K562 (cell line): Measurements from ENCODE around the gene DCN. TPM values are rescaled to one million over a fixed set of nuclear protein-coding genes. Genes with fewer than 3 reads are reported as not detected.

Experiments
- ATAC-seq: fragments of 200-7000 bp; cut with Tn5 transposase; 3 replicates; pipeline ENCODE4 v1.9.1; 2020; ENCODE audit warnings: moderate library complexity
- BruUV-seq: library from RNA; stranded (reverse); fragments of 400-500 nt; replicated peaks from 2 replicates; lab custom pipeline; 2021; lab: Mats Ljungman, UMichigan
- CTCF ChIA-PET: fragments of 300-600 bp; formaldehyde crosslinking; extraction: SDS; loops from one replicate; lab custom pipeline; 2021; ENCODE audit warnings: low intra/inter-chr PET ratio; lab: Yijun Ruan, JAX
- POLR2A ChIA-PET: fragments of 300-600, 350-650 bp; sonication (Branson Sonifier 250); formaldehyde crosslinking; extraction: SDS; loops from one replicate; lab custom pipeline; 2021; ENCODE audit warnings: antibody characterized with exemption, inconsistent platforms; lab: Yijun Ruan, JAX
- DNase-seq, 4 experiments: peaks; one replicate each; pipeline versions ENCODE4 v3.0.0 to v3.0.0-alpha.2; 2011 to 2018; ENCODE audit warnings: low spot score in 3 of 4, mixed read lengths in 3 of 4; ENCODE audit errors: extremely low read depth in 1 of 4
- FAIRE-seq: peaks from 2 replicates; lab custom pipeline; 2011; peaks lifted over from hg19 to GRCh38; lab: Jason Lieb, UNC
- H2AFZ ChIP-seq: 2 replicates; pipeline ENCODE4 v1.6.0; 2011; ENCODE audit warnings: low read depth, low read length, control low read depth, inconsistent platforms
- H3K27ac ChIP-seq: fragments of 200-600 bp; 3 replicates; pipeline ENCODE4 v1.8.0; 2011; ENCODE audit warnings: low read depth, mild to moderate bottlenecking, control low read depth, inconsistent platforms, low read length, moderate library complexity, mixed read lengths; ENCODE audit errors: extremely low read depth
- H3K27me3 ChIP-seq, 2 experiments: fragments of 300-600 bp in 1 of 2; 2 replicates in 1 of 2; 3 replicates in 1 of 2; pipeline versions ENCODE4 v1.6.0 to v1.8.0; 2011; ENCODE audit warnings: inconsistent platforms in 2 of 2, low read length in 2 of 2, mild to moderate bottlenecking in 1 of 2, mixed read lengths in 1 of 2, moderate library complexity in 1 of 2; ENCODE audit not compliant: control insufficient read depth in 2 of 2, insufficient read depth in 2 of 2
- H3K36me3 ChIP-seq: fragments of 300-600 bp; 3 replicates; pipeline ENCODE4 v1.8.0; 2011; ENCODE audit warnings: mild to moderate bottlenecking, low read length, inconsistent platforms; ENCODE audit not compliant: control insufficient read depth, insufficient read depth
- H3K4me1 ChIP-seq, 2 experiments: fragments of 200-600 bp in 1 of 2; replicated peaks in 1 of 2; 2 replicates in 1 of 2; 3 replicates in 1 of 2; pipeline versions ENCODE4 v1.5.1 to v1.8.0; 2011; ENCODE audit warnings: inconsistent platforms in 2 of 2, low read length in 2 of 2, mild to moderate bottlenecking in 1 of 2, mixed read lengths in 1 of 2, moderate library complexity in 1 of 2; ENCODE audit not compliant: control insufficient read depth in 2 of 2, insufficient read depth in 2 of 2
- H3K4me2 ChIP-seq: 2 replicates; pipeline ENCODE4 v1.6.1; 2011; ENCODE audit warnings: low read length, control low read depth, inconsistent platforms, mixed read lengths; ENCODE audit not compliant: insufficient read depth
- H3K4me3 ChIP-seq: fragments of 200-600 bp; sonication (generic), shearing (Covaris generic); 2 replicates; pipeline ENCODE4 v1.5.1; 2016; ENCODE audit warnings: control low read depth, inconsistent platforms
- H3K79me2 ChIP-seq: fragments of 200-600 bp; 3 replicates; pipeline ENCODE4 v1.8.0; 2011; ENCODE audit warnings: low read length, inconsistent platforms; ENCODE audit not compliant: control insufficient read depth, insufficient read depth
- H3K9ac ChIP-seq, 2 experiments: 2 replicates each; pipeline versions ENCODE4 v1.6.0 to v1.6.1; 2011; ENCODE audit warnings: low read depth in 2 of 2, low read length in 2 of 2, control low read depth in 1 of 2, inconsistent platforms in 1 of 2, mild to moderate bottlenecking in 1 of 2, mixed read lengths in 1 of 2; ENCODE audit not compliant: insufficient read depth in 1 of 2
- H3K9me1 ChIP-seq: one replicate; pipeline ENCODE4 v1.6.0; 2011; ENCODE audit warnings: inconsistent platforms, mild to moderate bottlenecking, low read length, moderate library complexity; ENCODE audit not compliant: control insufficient read depth, insufficient read depth
- H3K9me3 ChIP-seq: replicated peaks from 2 replicates; pipeline ENCODE4 v1.5.1; 2011; ENCODE audit warnings: low read depth, low read length, inconsistent platforms; ENCODE audit not compliant: control insufficient read depth, insufficient read depth
- H4K20me1 ChIP-seq: replicated peaks from 2 replicates; pipeline ENCODE4 v1.6.1; 2011; ENCODE audit warnings: low read length, inconsistent platforms, mixed read lengths; ENCODE audit not compliant: control insufficient read depth, insufficient read depth
- ARID1B ChIP-seq: fragments of 450-650 bp; IDR thresholded peaks from 2 replicates; pipeline ENCODE4 v1.6.1; 2016; ENCODE audit warnings: antibody characterized with exemption, mild to moderate bottlenecking, inconsistent platforms
- ATF4 ChIP-seq: fragments of 450-650 bp; formaldehyde crosslinking; IDR thresholded peaks from 2 replicates; pipeline ENCODE4 v1.4.0; 2022; ENCODE audit warnings: mild to moderate bottlenecking, moderate library complexity
- CHD1 ChIP-seq: fragments of 200-600 bp; sonication (generic); IDR thresholded peaks from one replicate; pipeline ENCODE4 v1.6.1; 2012; ENCODE audit warnings: mild to moderate bottlenecking, moderate library complexity, low read length, inconsistent platforms
- EP400 ChIP-seq: fragments of 450-650 bp; IDR thresholded peaks from 2 replicates; pipeline ENCODE4 v1.6.1; 2017; ENCODE audit warnings: antibody characterized with exemption, mild to moderate bottlenecking, moderate library complexity
- SMARCA5 ChIP-seq: fragments of 450-650 bp; IDR thresholded peaks from 2 replicates; pipeline ENCODE4 v1.6.1; 2016
- VEZF1 ChIP-seq: fragments of 200-800 bp; sonication (Bioruptor generic); IDR thresholded peaks from 2 replicates; pipeline ENCODE4 v1.6.1; 2017; ENCODE audit warnings: missing genetic modification characterization, missing compliant biosample characterization
- ZBTB26 ChIP-seq: fragments of 450-650 bp; formaldehyde crosslinking; IDR thresholded peaks from 2 replicates; pipeline ENCODE4 v1.4.0; 2022; ENCODE audit warnings: missing genetic modification characterization
- ZNF3 ChIP-seq: fragments of 250-450 bp; sonication (Bioruptor Pico); IDR thresholded peaks from 2 replicates; pipeline ENCODE4 v1.5.0; 2021; ENCODE audit warnings: mild to moderate bottlenecking, moderate library complexity
- WGBS: fragments of 100-300 bp; shearing (Covaris generic); methylation state at CpG from one replicate; pipeline ENCODE4 v1.1.6; 2016; ENCODE audit warnings: low coverage, mixed read lengths; ENCODE audit not compliant: insufficient coverage; ENCODE audit errors: missing lambda C conversion rate; 5-methylcytosine and 5-hydroxymethylcytosine counted together
- in situ Hi-C: fragments of 300-500 bp; cut with MboI; formaldehyde crosslinking; loops from 4 replicates; pipeline ENCODE4 v1.15.0; 2018; ENCODE audit warnings: inconsistent platforms, mixed read lengths
- intact Hi-C: fragments of 100-400 bp; cut with micrococcal nuclease; formaldehyde crosslinking; loops from 2 replicates; pipeline ENCODE4 v1.14.2; 2022
- polyA plus RNA-seq, 8 experiments: library from polyadenylated mRNA; depleted of rRNA in 4 of 8; stranded (reverse) in 5 of 8; unstranded in 3 of 8; fragments of >200 nt; fragmentation: Nextera tagmentation in 2 of 8; fragmentation: Illumina TruSeq in 1 of 8; extraction: Ambion mirVana in 2 of 8; extraction: Trizol in 1 of 8; gene quantifications; 2 replicates each; pipeline versions ENCODE4 v1.2.1 to v1.2.3, GENCODE V29; 2011 to 2014; ENCODE audit warnings: inconsistent platforms in 1 of 8, missing spikeins in 1 of 8
- total RNA-seq, 7 experiments: library from RNA; depleted of rRNA in 6 of 7; stranded (reverse); fragments of >200 nt in 6 of 7; fragmentation: Illumina TruSeq in 2 of 7; extraction: Trizol in 2 of 7; gene quantifications; 2 replicates each; pipeline versions ENCODE4 v1.2.1 to v1.2.3, GENCODE V29; 2011 to 2021; ENCODE audit warnings: low replicate concordance in 1 of 7

Gene DCN
- total and polyA plus RNA-seq, 9 of the 15 experiments (the other 6 are each of a cell fraction or from before 2014, with no cell fraction given) = 0.08 to 2.4 (median 0.31) TPM; not detected in 1

GRCh38 chr12:91188778-91189177 lies 6.2 kb upstream of the DCN start (continued):
- TF ChIP-seq ATF4 (CRISPR knock-in tag) (no peak), ARID1B (no peak), VEZF1 (CRISPR knock-in tag) (no peak), ZNF3 (CRISPR knock-in tag) (no peak), EP400 (no peak), CHD1 (no peak), SMARCA5 (no peak)

GRCh38 chr12:91186156-91186555 lies 3.5 kb upstream of the DCN start:
- Histone ChIP-seq H3K79me2 (no peaks in the 10 kb centered on the region), H4K20me1 (no peaks in the 10 kb centered on the region), H3K4me3 (no peak overlapping the region), H3K36me3 (no peaks in the 10 kb centered on the region), H3K9me1 (no peaks in the 10 kb centered on the region), H3K4me1 (no peaks in the 10 kb centered on the region), H3K9me3 (no peaks in the 10 kb centered on the region), H3K9ac (no peak overlapping the region), H3K4me2 (no peak overlapping the region), H3K27me3 (no peaks in the 10 kb centered on the region), H2AFZ (no peak overlapping the region), H3K27ac (no peak overlapping the region)
- 0% methylated on average over 2 of the region's 2 CpGs for WGBS
- ATAC-seq (no peak), FAIRE-seq (no peak), DNase-seq (no peak)
- CTCF ChIA-PET = no interaction called here
- POLR2A ChIA-PET = no interaction called here
- no peak for TF ChIP-seq ZBTB26
- in situ Hi-C loops (no loop called here), intact Hi-C loops (no loop called here)
- BruUV-seq = no TSS peak
